ENCODE data around the gene UGT1A7.

- TF ChIP-seq CTCF (IDR thresholded peaks at IDR 0.05; ENCODE audit: poor library complexity, severe bottlenecking) (no peak), RAD21 (conservative IDR thresholded peaks at IDR 0.05) (no peak), REST (IDR thresholded peaks at IDR 0.05; ENCODE audit: borderline replicate concordance) (no peak), EZH2 (IDR thresholded peaks at IDR 0.05; ENCODE audit: borderline replicate concordance, insufficient read depth, low read length, poor library complexity, severe bottlenecking) (no peak), POLR2AphosphoS5 (IDR thresholded peaks at IDR 0.05) (no peak), EP300 (conservative IDR thresholded peaks at IDR 0.05; ENCODE audit: poor library complexity, severe bottlenecking) (no peak), SMC3 (conservative IDR thresholded peaks at IDR 0.05; ENCODE audit: poor library complexity) (no peak), TAF1 (IDR thresholded peaks at IDR 0.05; ENCODE audit: low read depth) (no peak)
Observed at GRCh38 chr2:233760043-233760442, 78.3 kb downstream of the UGT1A7 start, which contains the start of gene UGT1A1.
